ENCODE measurements around the gene DDI1.

DNA sequence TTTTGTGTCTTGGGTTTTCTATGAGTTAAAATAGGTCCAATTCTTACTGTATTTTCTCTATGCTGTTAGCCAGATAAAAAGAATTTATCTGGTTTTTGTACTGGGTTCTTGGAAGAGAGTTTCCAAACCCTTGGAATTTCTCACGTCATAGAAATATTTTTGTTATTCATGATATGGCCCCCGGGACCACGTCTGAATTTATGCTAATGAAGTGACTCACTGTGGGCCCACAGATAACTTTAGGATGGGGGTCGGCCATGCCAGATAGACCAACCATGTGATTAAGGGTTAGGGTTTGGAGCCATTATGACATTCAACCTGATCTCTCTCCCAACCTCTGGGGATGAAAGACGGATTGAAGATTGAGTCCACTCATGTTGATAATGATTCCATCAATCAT lies 35.6 kb upstream of the DDI1 start:
- TF ChIP-seq BCL11A (IDR thresholded peaks at IDR 0.05; ENCODE audit: low read depth, low read length) (no peak), EZH2 (IDR thresholded peaks at IDR 0.05; ENCODE audit: borderline replicate concordance, control insufficient read depth, low read depth, low read length) (no peak), EED (IDR thresholded peaks at IDR 0.05; ENCODE audit: low read depth) (no peak), HDAC6 (IDR thresholded peaks at IDR 0.05; ENCODE audit: unreplicated experiment) (no peak), JUNB (IDR thresholded peaks at IDR 0.05) (no peak), POU2F2 (IDR thresholded peaks at IDR 0.05; ENCODE audit: borderline replicate concordance, low read depth, low read length) (no peak), RBBP5 (conservative IDR thresholded peaks at IDR 0.05) (no peak), ZBTB11 (CRISPR knock-in tag; IDR thresholded peaks at IDR 0.05) (no peak), POLR2AphosphoS5 (IDR thresholded peaks at IDR 0.05; ENCODE audit: low read length) (no peak), YY1 (IDR thresholded peaks at IDR 0.05; ENCODE audit: low read depth, low read length) (no peak), TBL1XR1 (IDR thresholded peaks at IDR 0.05; ENCODE audit: low read depth, low read length) (no peak), NFXL1 (IDR thresholded peaks at IDR 0.05; ENCODE audit: borderline replicate concordance) (no peak), CHD2 (IDR thresholded peaks at IDR 0.05; ENCODE audit: borderline replicate concordance, low read depth, low read length) (no peak)
- TF ChIP-seq, protein P1, sequence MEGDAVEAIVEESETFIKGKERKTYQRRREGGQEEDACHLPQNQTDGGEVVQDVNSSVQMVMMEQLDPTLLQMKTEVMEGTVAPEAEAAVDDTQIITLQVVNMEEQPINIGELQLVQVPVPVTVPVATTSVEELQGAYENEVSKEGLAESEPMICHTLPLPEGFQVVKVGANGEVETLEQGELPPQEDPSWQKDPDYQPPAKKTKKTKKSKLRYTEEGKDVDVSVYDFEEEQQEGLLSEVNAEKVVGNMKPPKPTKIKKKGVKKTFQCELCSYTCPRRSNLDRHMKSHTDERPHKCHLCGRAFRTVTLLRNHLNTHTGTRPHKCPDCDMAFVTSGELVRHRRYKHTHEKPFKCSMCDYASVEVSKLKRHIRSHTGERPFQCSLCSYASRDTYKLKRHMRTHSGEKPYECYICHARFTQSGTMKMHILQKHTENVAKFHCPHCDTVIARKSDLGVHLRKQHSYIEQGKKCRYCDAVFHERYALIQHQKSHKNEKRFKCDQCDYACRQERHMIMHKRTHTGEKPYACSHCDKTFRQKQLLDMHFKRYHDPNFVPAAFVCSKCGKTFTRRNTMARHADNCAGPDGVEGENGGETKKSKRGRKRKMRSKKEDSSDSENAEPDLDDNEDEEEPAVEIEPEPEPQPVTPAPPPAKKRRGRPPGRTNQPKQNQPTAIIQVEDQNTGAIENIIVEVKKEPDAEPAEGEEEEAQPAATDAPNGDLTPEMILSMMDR (IDR thresholded peaks at IDR 0.05 in 2 of 3, conservative IDR thresholded peaks at IDR 0.05 in 1 of 3; ENCODE audit: control insufficient read depth in 2 of 3, extremely low read depth in 1 of 3, insufficient read depth in 1 of 3, low read depth in 3 of 3, low read length in 3 of 3) = no peak

Measured in GM12878 (cell line).